ENCODE data around the gene LPP.

DNA sequence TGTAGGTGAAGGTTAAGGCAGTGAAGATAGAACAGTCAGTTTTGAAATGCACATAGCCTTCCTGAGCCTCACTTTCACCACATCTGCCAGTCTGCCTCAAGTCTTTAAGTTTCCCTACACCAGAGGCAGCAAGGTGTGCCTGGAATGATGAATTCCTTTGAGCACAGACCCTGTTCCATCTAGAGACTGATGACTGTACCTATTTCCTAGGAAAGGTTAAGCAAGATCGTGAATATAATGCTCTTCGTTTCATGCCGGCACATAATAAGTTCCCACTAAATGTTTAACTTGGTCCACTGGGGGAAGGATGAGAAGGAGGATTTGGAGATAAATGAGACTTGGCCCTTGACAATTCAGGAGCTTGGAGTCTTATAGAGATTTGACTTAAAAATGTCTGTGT lies 141.9 kb downstream of the LPP start:
- TF ChIP-seq, protein P1, sequence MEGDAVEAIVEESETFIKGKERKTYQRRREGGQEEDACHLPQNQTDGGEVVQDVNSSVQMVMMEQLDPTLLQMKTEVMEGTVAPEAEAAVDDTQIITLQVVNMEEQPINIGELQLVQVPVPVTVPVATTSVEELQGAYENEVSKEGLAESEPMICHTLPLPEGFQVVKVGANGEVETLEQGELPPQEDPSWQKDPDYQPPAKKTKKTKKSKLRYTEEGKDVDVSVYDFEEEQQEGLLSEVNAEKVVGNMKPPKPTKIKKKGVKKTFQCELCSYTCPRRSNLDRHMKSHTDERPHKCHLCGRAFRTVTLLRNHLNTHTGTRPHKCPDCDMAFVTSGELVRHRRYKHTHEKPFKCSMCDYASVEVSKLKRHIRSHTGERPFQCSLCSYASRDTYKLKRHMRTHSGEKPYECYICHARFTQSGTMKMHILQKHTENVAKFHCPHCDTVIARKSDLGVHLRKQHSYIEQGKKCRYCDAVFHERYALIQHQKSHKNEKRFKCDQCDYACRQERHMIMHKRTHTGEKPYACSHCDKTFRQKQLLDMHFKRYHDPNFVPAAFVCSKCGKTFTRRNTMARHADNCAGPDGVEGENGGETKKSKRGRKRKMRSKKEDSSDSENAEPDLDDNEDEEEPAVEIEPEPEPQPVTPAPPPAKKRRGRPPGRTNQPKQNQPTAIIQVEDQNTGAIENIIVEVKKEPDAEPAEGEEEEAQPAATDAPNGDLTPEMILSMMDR (IDR thresholded peaks at IDR 0.05), result no peak
- TF ChIP-seq POLR2A (IDR thresholded peaks at IDR 0.05), result no peak

Data from ovary (tissue), 3 donors.